SK-N-SH treated with all-trans-retinoic acid at 6 μM for 48 hours (cell line): ENCODE measurements around the gene CHI3L2.
A peak's percentile ranks its signal among the peaks of the same experiment; 100 is the strongest.

ENCODE experiments used
- ATAC-seq: fragments of 200-7000 bp; cut with Tn5 transposase; 3 replicates; pipeline ENCODE4 v1.9.1; 2020; ENCODE audit warnings: mild to moderate bottlenecking, moderate library complexity
- ARNTL ChIP-seq: fragments of 450-650 bp; formaldehyde crosslinking; IDR thresholded peaks from 2 replicates; pipeline ENCODE4 v1.5.0; 2020; ENCODE audit warnings: low read depth, mild to moderate bottlenecking, moderate library complexity, borderline replicate concordance
- BACH2 ChIP-seq: fragments of 250-450 bp; sonication (Bioruptor Pico); IDR thresholded peaks from 2 replicates; pipeline ENCODE4 v1.9.0; 2021; ENCODE audit warnings: mild to moderate bottlenecking, borderline replicate concordance
- CREB5 ChIP-seq: fragments of 250-450 bp; sonication (Bioruptor Pico); IDR thresholded peaks from 2 replicates; pipeline ENCODE4 v1.5.1; 2020; ENCODE audit warnings: low read depth, mild to moderate bottlenecking, moderate library complexity
- CSDC2 ChIP-seq: fragments of 250-450 bp; sonication (Bioruptor Pico); IDR thresholded peaks from 2 replicates; pipeline ENCODE4 v1.5.0; 2020; ENCODE audit warnings: mild to moderate bottlenecking, moderate library complexity
- CSRNP3 ChIP-seq: fragments of 250-450 bp; sonication (Bioruptor Pico); IDR thresholded peaks from 2 replicates; pipeline ENCODE4 v1.5.1; 2021; ENCODE audit warnings: mild to moderate bottlenecking, moderate library complexity
- GLIS3 ChIP-seq: fragments of 250-450 bp; sonication (Bioruptor Pico); IDR thresholded peaks from 2 replicates; pipeline ENCODE4 v1.5.0; 2020; ENCODE audit warnings: mild to moderate bottlenecking, moderate library complexity
- ISL1 ChIP-seq: fragments of 250-450 bp; sonication (Bioruptor Pico); IDR thresholded peaks from 2 replicates; pipeline ENCODE4 v2.1.2; 2022; ENCODE audit warnings: mild to moderate bottlenecking, moderate library complexity
- OSR1 ChIP-seq: fragments of 250-450 bp; sonication (Bioruptor Pico); IDR thresholded peaks from 2 replicates; pipeline ENCODE4 v1.8.0; 2022; ENCODE audit warnings: moderate library complexity, mild to moderate bottlenecking, inconsistent platforms
- PATZ1 ChIP-seq: fragments of 250-450 bp; sonication (Bioruptor Pico); IDR thresholded peaks from 2 replicates; pipeline ENCODE4 v1.8.0; 2020; ENCODE audit warnings: mild to moderate bottlenecking, moderate library complexity, borderline replicate concordance
- POU6F1 ChIP-seq: fragments of 250-450 bp; sonication (Bioruptor Pico); IDR thresholded peaks from 2 replicates; pipeline ENCODE4 v1.8.0; 2021; ENCODE audit warnings: low read depth, mild to moderate bottlenecking, moderate library complexity, borderline replicate concordance
- PPARA ChIP-seq: fragments of 250-450 bp; sonication (Bioruptor Pico); IDR thresholded peaks from 2 replicates; pipeline ENCODE4 v1.5.0; 2020; ENCODE audit warnings: mild to moderate bottlenecking, borderline replicate concordance
- RARB ChIP-seq: fragments of 250-450 bp; sonication (Bioruptor Pico); IDR thresholded peaks from 2 replicates; pipeline ENCODE4 v1.8.0; 2021; ENCODE audit warnings: mild to moderate bottlenecking, moderate library complexity
- SNAI2 ChIP-seq: fragments of 250-450 bp; sonication (Bioruptor Pico); IDR thresholded peaks from 2 replicates; pipeline ENCODE4 v1.5.0; 2020; ENCODE audit warnings: mild to moderate bottlenecking, moderate library complexity
- TCF4 ChIP-seq: fragments of 250-450 bp; sonication (Bioruptor Pico); IDR thresholded peaks from 2 replicates; pipeline ENCODE4 v1.8.0; 2021; ENCODE audit warnings: mild to moderate bottlenecking, moderate library complexity, borderline replicate concordance
- TSHZ2 ChIP-seq: fragments of 250-450 bp; sonication (Bioruptor Pico); IDR thresholded peaks from 2 replicates; pipeline ENCODE4 v1.5.0; 2020; ENCODE audit warnings: mild to moderate bottlenecking, moderate library complexity
- ZC3H10 ChIP-seq: fragments of 250-450 bp; sonication (Bioruptor Pico); IDR thresholded peaks from 2 replicates; pipeline ENCODE4 v1.5.1; 2021; ENCODE audit warnings: mild to moderate bottlenecking, moderate library complexity
- ZFP30 ChIP-seq: fragments of 450-650 bp; formaldehyde crosslinking; IDR thresholded peaks from 2 replicates; pipeline ENCODE4 v1.5.0; 2022; ENCODE audit warnings: mild to moderate bottlenecking, moderate library complexity
- ZNF8 ChIP-seq: fragments of 450-650 bp; formaldehyde crosslinking; IDR thresholded peaks from 2 replicates; pipeline ENCODE4 v1.5.0; 2020; ENCODE audit warnings: mild to moderate bottlenecking, moderate library complexity

The CHI3L2 gene

GRCh38 chr1:111183308-111184069, 44.0 kb upstream of the CHI3L2 start:
- ATAC-seq: no peak
- TF ChIP-seq CREB5 (CRISPR knock-in tag) (no peak), CSDC2 (no peak), ISL1 (CRISPR knock-in tag) (no peak)
- TF ChIP-seq, all 23 proteins: peak for 0

GRCh38 chr1:111184663-111185062, 42.9 kb upstream of the CHI3L2 start:
- TF ChIP-seq PPARA (CRISPR knock-in tag) (no peak), TCF4 (CRISPR knock-in tag) (no peak), OSR1 (CRISPR knock-in tag) (no peak), GLIS3 (no peak), ARNTL (no peak), BACH2 (CRISPR knock-in tag) (no peak), CREB5 (CRISPR knock-in tag) (no peak), SNAI2 (CRISPR knock-in tag) (no peak), ZNF8 (no peak), ZFP30 (CRISPR knock-in tag) (no peak)
- no peak for ATAC-seq

- TF ChIP-seq OSR1 (CRISPR knock-in tag) (no peak), BACH2 (CRISPR knock-in tag) (no peak), CREB5 (CRISPR knock-in tag) (no peak), PATZ1 (CRISPR knock-in tag) (no peak), SNAI2 (CRISPR knock-in tag) (no peak), POU6F1 (CRISPR knock-in tag) (no peak)
- ATAC-seq: peak; percentile 65
These were observed 36.5 kb upstream of the CHI3L2 start for GRCh38 chr1:111190931-111191451.

- ATAC-seq: peak; percentile 76
- TF ChIP-seq ISL1 (CRISPR knock-in tag) (no peak), CSRNP3 (CRISPR knock-in tag) (no peak), ZC3H10 (CRISPR knock-in tag) (no peak), PATZ1 (CRISPR knock-in tag) (no peak), POU6F1 (CRISPR knock-in tag) (no peak), TSHZ2 (no peak), RARB (CRISPR knock-in tag) (no peak), TCF4 (CRISPR knock-in tag) (no peak), ZFP30 (CRISPR knock-in tag) (no peak), BACH2 (CRISPR knock-in tag) (no peak)
These were observed 36.0 kb upstream of the CHI3L2 start for GRCh38 chr1:111191496-111191895.
